ENCODE measurements around the gene RALBP1. TPM values are rescaled to one million over a fixed set of nuclear protein-coding genes. Genes with fewer than 3 reads are reported as not detected.

The RALBP1 gene
- total and polyA plus RNA-seq, 4 donors = 15.6 to 34.8 (median 21.0) TPM

GRCh38 chr18:9577361-9577760, 102.0 kb downstream of the RALBP1 start:
- TF ChIP-seq CTCF (IDR thresholded peaks at IDR 0.05; ENCODE audit: low read depth, low read length, missing input control) (no peak), ATF3 (IDR thresholded peaks at IDR 0.05) (no peak), ZBTB33 (IDR thresholded peaks at IDR 0.05) (no peak), HNF4A (conservative IDR thresholded peaks at IDR 0.05) (no peak), NR2F2 (IDR thresholded peaks at IDR 0.05) (no peak), FOXA2 (IDR thresholded peaks at IDR 0.05) (no peak), EGR1 (IDR thresholded peaks at IDR 0.05; ENCODE audit: low read depth in 2 of 2) (no peak), SP1 (IDR thresholded peaks at IDR 0.05) (no peak), GABPA (IDR thresholded peaks at IDR 0.05 in 1 of 2, conservative IDR thresholded peaks at IDR 0.05 in 1 of 2) (no peak), HNF4G (IDR thresholded peaks at IDR 0.05) (no peak), YY1 (IDR thresholded peaks at IDR 0.05) (no peak), RAD21 (IDR thresholded peaks at IDR 0.05) (no peak), JUND (IDR thresholded peaks at IDR 0.05) (no peak), RXRA (IDR thresholded peaks at IDR 0.05) (no peak)
- peaks cover 0 to 11% (median under 1%) of the 10 kb centered on the region in 4 donors for H3K36me3 ChIP-seq (ENCODE audit: control insufficient read depth in 4 of 4, insufficient read depth in 3 of 4, low read depth in 1 of 4, low read length in 3 of 4)
- no peaks in the 10 kb centered on the region for H3K9me3 ChIP-seq (ENCODE audit: control insufficient read depth in 4 of 4, low read length in 3 of 4)
- no peak overlapping the region for H3K4me3 ChIP-seq (ENCODE audit: low read depth in 1 of 3, low read length in 3 of 3)
- H3K4me1 ChIP-seq (ENCODE audit: control insufficient read depth in 4 of 4, insufficient read depth in 4 of 4, low read length in 3 of 4) = peaks cover 0 to 11% (median 4%) of the 10 kb centered on the region in 4 donors
- H3K27me3 ChIP-seq (ENCODE audit: control insufficient read depth in 4 of 4, insufficient read depth in 4 of 4, low read length in 3 of 4) = no peaks in the 10 kb centered on the region
- no peak for DNase-seq (ENCODE audit: low spot score)
- 91% methylated on average over 9 of the region's 9 CpGs for WGBS
- no peak overlapping the region for H3K9ac ChIP-seq (ENCODE audit: low read depth in 1 of 2, low read length in 2 of 2)
- no peak overlapping the region for H3K27ac ChIP-seq (ENCODE audit: low read depth in 1 of 2, low read length in 2 of 2)

- DNase-seq (ENCODE audit: low spot score) = no peak
- H3K27ac ChIP-seq (ENCODE audit: low read depth in 1 of 2, low read length in 2 of 2) = no peak overlapping the region
- TF ChIP-seq ATF3 (IDR thresholded peaks at IDR 0.05) = no peak
- no peak for TF ChIP-seq FOXA1 (IDR thresholded peaks at IDR 0.05)
- no peak for TF ChIP-seq YY1 (IDR thresholded peaks at IDR 0.05)
- TF ChIP-seq MAX (IDR thresholded peaks at IDR 0.05) = no peak
- no peak for TF ChIP-seq RAD21 (IDR thresholded peaks at IDR 0.05)
- no peak for TF ChIP-seq HNF4G (IDR thresholded peaks at IDR 0.05)
- TF ChIP-seq TAF1 (conservative IDR thresholded peaks at IDR 0.05) = no peak
- no peak for TF ChIP-seq RXRA (IDR thresholded peaks at IDR 0.05)
- TF ChIP-seq HNF4A (conservative IDR thresholded peaks at IDR 0.05) = no peak
- TF ChIP-seq ZBTB33 (IDR thresholded peaks at IDR 0.05) = no peak
- TF ChIP-seq JUND (IDR thresholded peaks at IDR 0.05) = no peak
- TF ChIP-seq GABPA (IDR thresholded peaks at IDR 0.05 in 1 of 2, conservative IDR thresholded peaks at IDR 0.05 in 1 of 2) = no peak
- H3K9me3 ChIP-seq (ENCODE audit: control insufficient read depth in 4 of 4, low read length in 3 of 4) = no peaks in the 10 kb centered on the region
- no peak overlapping the region for H3K4me3 ChIP-seq (ENCODE audit: low read depth in 1 of 3, low read length in 3 of 3)
- peaks cover 0 to 9% (median 4%) of the 10 kb centered on the region in 4 donors for H3K36me3 ChIP-seq (ENCODE audit: control insufficient read depth in 4 of 4, insufficient read depth in 3 of 4, low read depth in 1 of 4, low read length in 3 of 4)
- H3K27me3 ChIP-seq (ENCODE audit: control insufficient read depth in 4 of 4, insufficient read depth in 4 of 4, low read length in 3 of 4) = no peaks in the 10 kb centered on the region
- peaks cover 0 to 11% (median 4%) of the 10 kb centered on the region in 4 donors for H3K4me1 ChIP-seq (ENCODE audit: control insufficient read depth in 4 of 4, insufficient read depth in 4 of 4, low read length in 3 of 4)
- H3K9ac ChIP-seq (ENCODE audit: low read depth in 1 of 2, low read length in 2 of 2) = no peak overlapping the region
These were observed 103.0 kb downstream of the RALBP1 start for GRCh38 chr18:9578306-9578705.
